ENCODE measurements around the gene ADGRV1.

DNA sequence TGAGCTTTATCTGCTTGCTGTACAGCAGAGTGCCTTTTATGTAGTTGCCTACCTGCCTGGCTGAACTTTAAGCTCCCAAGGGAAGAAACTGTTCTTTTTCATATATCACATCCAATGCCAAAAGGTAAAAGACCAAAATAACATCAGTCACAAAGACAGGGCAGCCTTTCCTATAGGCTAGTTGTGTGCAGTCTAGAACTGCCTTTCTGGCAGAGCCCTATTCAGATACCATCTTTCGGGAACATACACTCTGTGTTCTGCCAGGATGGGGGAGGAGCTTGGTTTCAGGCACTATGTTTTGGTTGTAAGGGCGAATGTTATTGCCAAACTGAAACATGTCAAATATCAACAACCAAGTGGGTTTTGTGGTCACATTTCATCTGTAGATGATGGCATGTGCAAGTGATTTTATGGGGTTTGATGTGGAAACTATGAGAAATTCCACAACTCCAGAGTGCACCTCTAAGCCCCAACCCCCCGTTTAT is 314.5 kb downstream of the ADGRV1 start:
- TF ChIP-seq EGR1 (IDR thresholded peaks at IDR 0.05) (no peak), ZBTB7A (IDR thresholded peaks at IDR 0.05; ENCODE audit: low read depth) (no peak), TAF1 (IDR thresholded peaks at IDR 0.05; ENCODE audit: low read depth) (no peak), TCF12 (IDR thresholded peaks at IDR 0.05; ENCODE audit: low read depth) (no peak)
- TF ChIP-seq, protein P1, sequence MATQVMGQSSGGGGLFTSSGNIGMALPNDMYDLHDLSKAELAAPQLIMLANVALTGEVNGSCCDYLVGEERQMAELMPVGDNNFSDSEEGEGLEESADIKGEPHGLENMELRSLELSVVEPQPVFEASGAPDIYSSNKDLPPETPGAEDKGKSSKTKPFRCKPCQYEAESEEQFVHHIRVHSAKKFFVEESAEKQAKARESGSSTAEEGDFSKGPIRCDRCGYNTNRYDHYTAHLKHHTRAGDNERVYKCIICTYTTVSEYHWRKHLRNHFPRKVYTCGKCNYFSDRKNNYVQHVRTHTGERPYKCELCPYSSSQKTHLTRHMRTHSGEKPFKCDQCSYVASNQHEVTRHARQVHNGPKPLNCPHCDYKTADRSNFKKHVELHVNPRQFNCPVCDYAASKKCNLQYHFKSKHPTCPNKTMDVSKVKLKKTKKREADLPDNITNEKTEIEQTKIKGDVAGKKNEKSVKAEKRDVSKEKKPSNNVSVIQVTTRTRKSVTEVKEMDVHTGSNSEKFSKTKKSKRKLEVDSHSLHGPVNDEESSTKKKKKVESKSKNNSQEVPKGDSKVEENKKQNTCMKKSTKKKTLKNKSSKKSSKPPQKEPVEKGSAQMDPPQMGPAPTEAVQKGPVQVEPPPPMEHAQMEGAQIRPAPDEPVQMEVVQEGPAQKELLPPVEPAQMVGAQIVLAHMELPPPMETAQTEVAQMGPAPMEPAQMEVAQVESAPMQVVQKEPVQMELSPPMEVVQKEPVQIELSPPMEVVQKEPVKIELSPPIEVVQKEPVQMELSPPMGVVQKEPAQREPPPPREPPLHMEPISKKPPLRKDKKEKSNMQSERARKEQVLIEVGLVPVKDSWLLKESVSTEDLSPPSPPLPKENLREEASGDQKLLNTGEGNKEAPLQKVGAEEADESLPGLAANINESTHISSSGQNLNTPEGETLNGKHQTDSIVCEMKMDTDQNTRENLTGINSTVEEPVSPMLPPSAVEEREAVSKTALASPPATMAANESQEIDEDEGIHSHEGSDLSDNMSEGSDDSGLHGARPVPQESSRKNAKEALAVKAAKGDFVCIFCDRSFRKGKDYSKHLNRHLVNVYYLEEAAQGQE (IDR thresholded peaks at IDR 0.05; ENCODE audit: low read depth) = no peak
- TF ChIP-seq, protein P2, sequence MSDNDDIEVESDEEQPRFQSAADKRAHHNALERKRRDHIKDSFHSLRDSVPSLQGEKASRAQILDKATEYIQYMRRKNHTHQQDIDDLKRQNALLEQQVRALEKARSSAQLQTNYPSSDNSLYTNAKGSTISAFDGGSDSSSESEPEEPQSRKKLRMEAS (IDR thresholded peaks at IDR 0.05) = no peak
